A549 (cell line): ENCODE results near the gene CHST11. TPM values are rescaled to one million over a fixed set of nuclear protein-coding genes. Genes with fewer than 3 reads are reported as not detected.

Source experiments
- ATAC-seq, 2 experiments: fragments of 200-7000 bp in 1 of 2; fragments of >200 bp in 1 of 2; cut with Nextera tagmentation in 1 of 2; cut with Tn5 transposase in 1 of 2; 3 replicates each; pipeline versions ENCODE4 v1.8.0 to v1.9.1; 2018 to 2020; ENCODE audit warnings: mild to moderate bottlenecking in 1 of 2, moderate library complexity in 1 of 2
- CTCF ChIA-PET: fragments of 300-600 bp; sonication (Branson Sonifier 250); formaldehyde crosslinking; extraction: SDS; loops from one replicate; lab custom pipeline; 2021; ENCODE audit warnings: antibody characterized with exemption, inconsistent platforms; lab: Yijun Ruan, JAX
- POLR2A ChIA-PET: fragments of 350-600 bp; formaldehyde crosslinking; extraction: SDS; loops from one replicate; lab custom pipeline; 2021; ENCODE audit warnings: antibody characterized with exemption, inconsistent platforms; lab: Yijun Ruan, JAX
- DNase-seq, 2 experiments: peaks; one replicate each; pipeline versions ENCODE4 v3.0.0 to v3.0.0-alpha.2; 2011 to 2016; ENCODE audit warnings: low read depth in 1 of 2, low spot score in 1 of 2
- FAIRE-seq: peaks from 2 replicates; lab custom pipeline; 2011; peaks lifted over from hg19 to GRCh38; lab: Jason Lieb, UNC
- H3K27ac ChIP-seq, 2 experiments: fragments of >200 bp; sonication (Bioruptor Twin); formaldehyde crosslinking; 3 replicates each; pipeline ENCODE4 v1.5.1; 2016 to 2017
- H3K4me1 ChIP-seq: fragments of >200 bp; sonication (Bioruptor Twin); formaldehyde crosslinking; 3 replicates; pipeline ENCODE4 v1.6.1; 2016
- H3K4me2 ChIP-seq: fragments of >200 bp; sonication (Bioruptor Twin); formaldehyde crosslinking; 3 replicates; pipeline ENCODE4 v1.6.1; 2016
- H3K4me3 ChIP-seq: fragments of >200 bp; sonication (Bioruptor Twin); formaldehyde crosslinking; 3 replicates; pipeline ENCODE4 v1.5.1; 2016
- H3K9me3 ChIP-seq: fragments of >200 bp; sonication (Bioruptor Twin); formaldehyde crosslinking; 3 replicates; pipeline ENCODE4 v1.6.1; 2016
- BCL3 ChIP-seq: fragments of >200 bp; sonication (Bioruptor Twin); formaldehyde crosslinking; IDR thresholded peaks from 3 replicates; pipeline ENCODE4 v1.6.1; 2016
- BHLHE40 ChIP-seq: IDR thresholded peaks from 2 replicates; pipeline ENCODE4 v1.6.1; 2012; ENCODE audit warnings: low read depth, low read length, inconsistent platforms
- CEBPB ChIP-seq, 2 experiments: fragments of >200 bp in 1 of 2; sonication (Bioruptor Twin) in 1 of 2; formaldehyde crosslinking in 1 of 2; IDR thresholded peaks; 2 replicates each; pipeline ENCODE4 v1.6.1; 2012 to 2016
- CHD2 ChIP-seq: fragments of 150-350 bp; IDR thresholded peaks from 2 replicates; pipeline ENCODE4 v1.6.1; 2014; ENCODE audit warnings: low read length; ENCODE audit not compliant: partially characterized antibody
- CTCF ChIP-seq: fragments of >200 bp; sonication (Bioruptor Twin); formaldehyde crosslinking; IDR thresholded peaks from 3 replicates; pipeline ENCODE4 v1.5.1; 2016
- EHF ChIP-seq: fragments of 250-450 bp; sonication (Bioruptor Pico); IDR thresholded peaks from 2 replicates; pipeline ENCODE4 v1.5.0; 2020; ENCODE audit warnings: mild to moderate bottlenecking
- EHMT2 ChIP-seq: fragments of 200-600 bp; sonication (generic); IDR thresholded peaks from 2 replicates; pipeline ENCODE4 v1.6.1; 2016; ENCODE audit warnings: antibody characterized with exemption, low read depth, mild to moderate bottlenecking, moderate library complexity
- ESRRA ChIP-seq: fragments of 150-350 bp; IDR thresholded peaks from 2 replicates; pipeline ENCODE4 v1.6.1; 2014; ENCODE audit warnings: mild to moderate bottlenecking, low read length, borderline replicate concordance
- FOXS1 ChIP-seq: fragments of 250-450 bp; sonication (Bioruptor Pico); IDR thresholded peaks from 2 replicates; pipeline ENCODE4 v1.5.0; 2020; ENCODE audit warnings: mild to moderate bottlenecking, moderate library complexity
- HES2 ChIP-seq: fragments of >200 bp; sonication (Bioruptor Twin); formaldehyde crosslinking; IDR thresholded peaks from 2 replicates; pipeline ENCODE4 v1.6.1; 2016
- MAFK ChIP-seq: fragments of 450-650 bp; IDR thresholded peaks from 2 replicates; pipeline ENCODE4 v1.6.1; 2014; ENCODE audit not compliant: partially characterized antibody
- MAX ChIP-seq: IDR thresholded peaks from 2 replicates; pipeline ENCODE4 v1.6.1; 2012
- MAZ ChIP-seq: fragments of 150-350 bp; IDR thresholded peaks from 2 replicates; pipeline ENCODE4 v1.6.1; 2014; ENCODE audit warnings: antibody characterized with exemption, low read depth, low read length, borderline replicate concordance
- MYC ChIP-seq: IDR thresholded peaks from 2 replicates; pipeline ENCODE4 v1.6.1; 2012; ENCODE audit warnings: mild to moderate bottlenecking, inconsistent platforms, low read length, improper control_type of control experiment, borderline replicate concordance
- NPAS2 ChIP-seq: fragments of 250-450 bp; sonication (Bioruptor Pico); IDR thresholded peaks from 2 replicates; pipeline ENCODE4 v1.8.0; 2022; ENCODE audit warnings: mild to moderate bottlenecking, moderate library complexity, borderline replicate concordance
- PBX3 ChIP-seq: IDR thresholded peaks from 2 replicates; pipeline ENCODE4 v1.6.1; 2012
- PHF8 ChIP-seq: fragments of 200-600 bp; sonication (generic); IDR thresholded peaks from 2 replicates; pipeline ENCODE4 v1.6.1; 2016; ENCODE audit warnings: low read depth, mild to moderate bottlenecking, antibody characterized with exemption, moderate library complexity, borderline replicate concordance
- POLR2AphosphoS2 ChIP-seq: conservative IDR thresholded peaks from 2 replicates; pipeline ENCODE4 v1.6.1; 2012; ENCODE audit warnings: low read length, improper control_type of control experiment, inconsistent platforms
- RCOR1 ChIP-seq: fragments of 150-350 bp; IDR thresholded peaks from 2 replicates; pipeline ENCODE4 v1.6.1; 2014; ENCODE audit warnings: antibody characterized with exemption, low read length, low read depth
- RFX5 ChIP-seq: fragments of 450-650 bp; IDR thresholded peaks from 2 replicates; pipeline ENCODE4 v1.7.1; 2014; ENCODE audit warnings: antibody characterized with exemption, mild to moderate bottlenecking, moderate library complexity
- SMC3 ChIP-seq: fragments of >200 bp; sonication (Bioruptor Twin); formaldehyde crosslinking; IDR thresholded peaks from 3 replicates; pipeline ENCODE4 v1.6.1; 2018; ENCODE audit warnings: inconsistent platforms
- SREBF2 ChIP-seq: fragments of 450-650 bp; IDR thresholded peaks from 2 replicates; pipeline ENCODE4 v1.6.1; 2014; ENCODE audit warnings: mild to moderate bottlenecking, moderate library complexity
- TFCP2L1 ChIP-seq: fragments of 250-450 bp; sonication (Bioruptor Pico); IDR thresholded peaks from 2 replicates; pipeline ENCODE4 v1.5.0; 2021; ENCODE audit warnings: mild to moderate bottlenecking
- TP53 ChIP-seq: fragments of 250-450 bp; sonication (Bioruptor Pico); IDR thresholded peaks from 2 replicates; pipeline ENCODE4 v1.5.0; 2021; ENCODE audit warnings: mild to moderate bottlenecking, moderate library complexity
- ZC3H11A ChIP-seq: fragments of 450-650 bp; IDR thresholded peaks from 2 replicates; pipeline ENCODE4 v1.6.1; 2014; ENCODE audit warnings: antibody characterized with exemption, mild to moderate bottlenecking
- ZNF302 ChIP-seq: fragments of 250-450 bp; sonication (Bioruptor Pico); IDR thresholded peaks from 2 replicates; pipeline ENCODE4 v1.9.0; 2021; ENCODE audit warnings: inconsistent platforms, mild to moderate bottlenecking, moderate library complexity
- WGBS: methylation state at CpG from one replicate; pipeline ENCODE4 v1.1.6; 2017; ENCODE audit errors: missing lambda C conversion rate; 5-methylcytosine and 5-hydroxymethylcytosine counted together
- polyA plus RNA-seq, 4 experiments: library from polyadenylated mRNA; depleted of rRNA in 3 of 4; stranded (reverse); fragments of >200 nt; fragmentation: RNase III in 1 of 4; extraction: RNeasy Plus Mini Kit Qiagen cat#74134 plus additional on column Dnase treatment in 1 of 4; gene quantifications; 2 replicates in 3 of 4; 3 replicates in 1 of 4; pipeline ENCODE4 v1.2.3, GENCODE V29; 2011 to 2017

CHST11 gene
- polyA plus RNA-seq, 2 of the 4 experiments (the other 2 are of a cell fraction), result 19.2 to 21.8 TPM

GRCh38 chr12:104681012-104681690 is 224.4 kb downstream of the CHST11 start:
- CTCF ChIA-PET, result interaction anchor here (0.6 to 1.2 kb wide), 2 partner anchors 20 to 74 kb away, joined by 3 to 4 read pairs; no protein-coding TSS in a partner anchor
- no peak for FAIRE-seq

GRCh38 chr12:104682790-104683279 is 226.1 kb downstream of the CHST11 start:
- ATAC-seq (no peak), FAIRE-seq (no peak), DNase-seq (no peak)
- no peaks in the 10 kb centered on the region for H3K9me3 ChIP-seq
- ChIA-PET POLR2A (no interaction called here), CTCF (no interaction called here)
- peaks cover 10% of the 10 kb centered on the region; the same call in 2 of the 3 replicates for H3K4me1 ChIP-seq
- TF ChIP-seq PHF8 (no peak), TP53 (no peak), ESRRA (no peak), SMC3 (no peak), BCL3 (no peak), RFX5 (no peak), BHLHE40 (no peak), MAZ (no peak), ZNF302 (CRISPR knock-in tag) (no peak), CHD2 (no peak), MAX (no peak)
- 91% methylated on average over 7 of the region's 7 CpGs for WGBS
- no peak overlapping the region for H3K4me3 ChIP-seq
- 0 out of 6 replicates have a peak overlapping the region, but pooled peaks of 1 of the 2 experiments have one; percentile 5 for H3K27ac ChIP-seq
- no peak overlapping the region for H3K4me2 ChIP-seq

More at GRCh38 chr12:104681012-104681690, 224.4 kb downstream of the CHST11 start:
- H3K9me3 ChIP-seq, result no peaks in the 10 kb centered on the region
- no peak for DNase-seq
- no peak overlapping the region for H3K4me2 ChIP-seq
- H3K4me3 ChIP-seq, result no peak overlapping the region
- ATAC-seq, result no peak
- TF ChIP-seq CEBPB (IDR thresholded peaks at IDR 0.05) (peak in 1 of 2 experiments; percentile 33; a peak in 1 of 4 replicates), HES2 (no peak)
- 60% methylated on average over 3 of the region's 3 CpGs for whole genome bisulfite sequencing
- peaks cover 10% of the 10 kb centered on the region; the same call in 2 of the 3 replicates for H3K4me1 ChIP-seq
- H3K27ac ChIP-seq, result no peak overlapping the region
- POLR2A ChIA-PET, result no interaction called here

- H3K27ac ChIP-seq, result no peak overlapping the region
- H3K4me3 ChIP-seq, result no peak overlapping the region
- DNase-seq (no peak), FAIRE-seq (no peak), ATAC-seq (no peak)
- CTCF ChIA-PET, result interaction anchor here (0.6 kb wide), 2 partner anchors 182 to 302 kb away, joined by 3 read pairs; no protein-coding TSS in a partner anchor
- H3K4me2 ChIP-seq, result no peak overlapping the region
- H3K9me3 ChIP-seq, result no peaks in the 10 kb centered on the region
- 76% methylated on average over 5 of the region's 5 CpGs for WGBS
- H3K4me1 ChIP-seq, result peaks cover 10% of the 10 kb centered on the region; the same call in 2 of the 3 replicates
- POLR2A ChIA-PET, result no interaction called here
- TF ChIP-seq TFCP2L1 (no peak), FOXS1 (CRISPR knock-in tag) (no peak), EHMT2 (no peak), MYC (no peak), PBX3 (no peak), NPAS2 (CRISPR knock-in tag) (no peak), SREBF2 (no peak), CHD2 (no peak), RCOR1 (no peak), EHF (CRISPR knock-in tag) (no peak), MAX (no peak), BHLHE40 (no peak), BCL3 (no peak), CTCF (no peak), MAFK (no peak), POLR2AphosphoS2 (no peak), ZC3H11A (no peak)
Observed at GRCh38 chr12:104683831-104684503, 227.2 kb downstream of the CHST11 start.
